Effector memory CD4-positive, alpha-beta T cell (primary cell): ENCODE measurements around the gene AFDN.
A peak's percentile ranks its signal among the peaks of the same experiment; 100 is the strongest.

Experiments used
- DNase-seq, 3 donors: peaks; one replicate each; pipeline ENCODE4 v3.0.0-alpha.2; 2020
- H3K27ac ChIP-seq: 2 replicates; pipeline ENCODE4 v1.7.0; 2013; ENCODE audit warnings: mild to moderate bottlenecking, low read length, moderate library complexity; ENCODE audit not compliant: insufficient read depth, poor library complexity, severe bottlenecking
- H3K27me3 ChIP-seq: replicated peaks from 2 replicates; pipeline ENCODE4 v1.7.0; 2013; ENCODE audit warnings: mild to moderate bottlenecking, low read length; ENCODE audit not compliant: insufficient read depth, control insufficient read depth, poor library complexity, severe bottlenecking
- H3K36me3 ChIP-seq: 2 replicates; pipeline ENCODE4 v1.7.0; 2013; ENCODE audit warnings: mild to moderate bottlenecking, low read length, moderate library complexity; ENCODE audit not compliant: control insufficient read depth, insufficient read depth
- H3K4me1 ChIP-seq: 2 replicates; pipeline ENCODE4 v1.7.0; 2013; ENCODE audit warnings: low read length, mild to moderate bottlenecking; ENCODE audit not compliant: control insufficient read depth, insufficient read depth, poor library complexity, severe bottlenecking
- H3K4me3 ChIP-seq: 2 replicates; pipeline ENCODE4 v1.7.0; 2013; ENCODE audit warnings: low read length, low read depth, mild to moderate bottlenecking; ENCODE audit not compliant: insufficient read depth, poor library complexity, severe bottlenecking
- H3K9me3 ChIP-seq: 2 replicates; pipeline ENCODE4 v1.7.0; 2013; ENCODE audit warnings: mild to moderate bottlenecking, low read length, moderate library complexity; ENCODE audit not compliant: control insufficient read depth

Gene AFDN

DNA sequence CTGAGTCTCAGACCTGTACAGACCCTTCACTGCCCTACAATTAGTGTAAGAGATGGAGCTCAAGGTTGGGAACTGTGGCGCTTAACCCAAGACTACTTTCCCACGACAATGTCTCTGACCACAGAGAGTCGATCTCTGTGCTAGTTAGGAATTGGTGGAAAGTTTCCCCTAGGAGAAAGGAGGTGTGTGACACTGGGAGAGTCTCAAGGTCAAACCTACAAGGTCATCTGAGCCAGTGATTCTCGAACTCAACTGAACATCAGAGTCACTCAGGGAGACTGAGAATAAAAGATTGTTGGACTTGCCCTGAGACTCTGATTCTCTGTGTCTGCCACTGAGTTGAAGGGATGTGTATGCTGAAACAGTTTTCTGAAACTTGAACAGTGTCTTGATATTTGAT, 9.7 kb upstream of the AFDN start:
- Histone ChIP-seq H3K4me3 (no peak overlapping the region), H3K27ac (no peak overlapping the region), H3K4me1 (no peaks in the 10 kb centered on the region), H3K27me3 (no peaks in the 10 kb centered on the region), H3K9me3 (no peaks in the 10 kb centered on the region), H3K36me3 (no peaks in the 10 kb centered on the region)
- no peak for DNase-seq

DNA sequence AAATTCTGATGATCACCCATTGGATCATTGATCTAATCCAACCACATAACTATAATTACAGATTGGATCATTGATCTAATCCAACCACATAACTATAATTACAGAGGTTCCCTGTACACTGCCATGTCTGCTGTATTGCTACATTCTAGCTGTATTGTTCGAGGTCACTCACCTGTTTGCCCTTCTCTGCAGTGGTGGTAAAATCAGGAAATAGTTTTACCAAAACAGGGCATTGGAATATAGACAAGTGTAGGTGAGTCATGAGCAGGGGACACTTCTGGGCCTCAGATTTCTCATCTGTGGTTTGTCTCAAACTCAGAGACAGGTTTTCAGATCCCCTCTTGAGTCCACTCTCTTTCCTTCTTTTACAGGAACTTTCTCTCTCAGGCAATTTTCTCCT, 9.0 kb upstream of the AFDN start:
- no peak overlapping the region for H3K27ac ChIP-seq
- no peaks in the 10 kb centered on the region for H3K9me3 ChIP-seq
- DNase-seq, result no peak
- H3K4me1 ChIP-seq, result no peaks in the 10 kb centered on the region
- H3K36me3 ChIP-seq, result no peaks in the 10 kb centered on the region
- no peaks in the 10 kb centered on the region for H3K27me3 ChIP-seq
- no peak overlapping the region for H3K4me3 ChIP-seq

- H3K9me3 ChIP-seq, result no peaks in the 10 kb centered on the region
- H3K4me1 ChIP-seq, result no peaks in the 10 kb centered on the region
- no peaks in the 10 kb centered on the region for H3K27me3 ChIP-seq
- DNase-seq, result no peak
- no peaks in the 10 kb centered on the region for H3K36me3 ChIP-seq
- no peak overlapping the region for H3K4me3 ChIP-seq
- H3K27ac ChIP-seq, result no peak overlapping the region
Measured at GRCh38 chr6:167819576-167819975, 7.1 kb upstream of the AFDN start.

GRCh38 chr6:167820681-167821080, 6.0 kb upstream of the AFDN start:
- H3K27ac ChIP-seq, result no peak overlapping the region
- no peak overlapping the region for H3K4me3 ChIP-seq
- no peaks in the 10 kb centered on the region for H3K36me3 ChIP-seq
- DNase-seq, result no peak
- H3K27me3 ChIP-seq, result no peaks in the 10 kb centered on the region
- peaks cover 6% of the 10 kb centered on the region for H3K4me1 ChIP-seq
- no peaks in the 10 kb centered on the region for H3K9me3 ChIP-seq

- Histone ChIP-seq H3K9me3 (no peaks in the 10 kb centered on the region), H3K4me3 (no peak overlapping the region), H3K27me3 (peaks cover 13% of the 10 kb centered on the region), H3K4me1 (peaks cover 13% of the 10 kb centered on the region), H3K36me3 (no peaks in the 10 kb centered on the region), H3K27ac (no peak overlapping the region)
- no peak for DNase-seq
Measured at GRCh38 chr6:167824591-167825331, 1.9 kb upstream of the AFDN start.

- no peaks in the 10 kb centered on the region for H3K36me3 ChIP-seq
- H3K27me3 ChIP-seq, result peaks cover 13% of the 10 kb centered on the region
- H3K4me3 ChIP-seq, result peak overlapping the region; percentile 78
- H3K9me3 ChIP-seq, result no peaks in the 10 kb centered on the region
- H3K27ac ChIP-seq, result no peak overlapping the region
- peak in 1 of 3 donors; percentile 16 for DNase-seq
- H3K4me1 ChIP-seq, result peaks cover 13% of the 10 kb centered on the region
Measured at GRCh38 chr6:167825332-167826229, 1.1 kb upstream of the AFDN start.

GRCh38 chr6:167826230-167826895, 348 bp upstream of the AFDN start:
- peaks cover 13% of the 10 kb centered on the region for H3K27me3 ChIP-seq
- no peaks in the 10 kb centered on the region for H3K9me3 ChIP-seq
- peak overlapping the region; percentile 78 for H3K4me3 ChIP-seq
- peak; percentile 48 to 53 (median 52) for DNase-seq
- no peaks in the 10 kb centered on the region for H3K36me3 ChIP-seq
- peaks cover 13% of the 10 kb centered on the region for H3K4me1 ChIP-seq
- no peak overlapping the region for H3K27ac ChIP-seq

DNA sequence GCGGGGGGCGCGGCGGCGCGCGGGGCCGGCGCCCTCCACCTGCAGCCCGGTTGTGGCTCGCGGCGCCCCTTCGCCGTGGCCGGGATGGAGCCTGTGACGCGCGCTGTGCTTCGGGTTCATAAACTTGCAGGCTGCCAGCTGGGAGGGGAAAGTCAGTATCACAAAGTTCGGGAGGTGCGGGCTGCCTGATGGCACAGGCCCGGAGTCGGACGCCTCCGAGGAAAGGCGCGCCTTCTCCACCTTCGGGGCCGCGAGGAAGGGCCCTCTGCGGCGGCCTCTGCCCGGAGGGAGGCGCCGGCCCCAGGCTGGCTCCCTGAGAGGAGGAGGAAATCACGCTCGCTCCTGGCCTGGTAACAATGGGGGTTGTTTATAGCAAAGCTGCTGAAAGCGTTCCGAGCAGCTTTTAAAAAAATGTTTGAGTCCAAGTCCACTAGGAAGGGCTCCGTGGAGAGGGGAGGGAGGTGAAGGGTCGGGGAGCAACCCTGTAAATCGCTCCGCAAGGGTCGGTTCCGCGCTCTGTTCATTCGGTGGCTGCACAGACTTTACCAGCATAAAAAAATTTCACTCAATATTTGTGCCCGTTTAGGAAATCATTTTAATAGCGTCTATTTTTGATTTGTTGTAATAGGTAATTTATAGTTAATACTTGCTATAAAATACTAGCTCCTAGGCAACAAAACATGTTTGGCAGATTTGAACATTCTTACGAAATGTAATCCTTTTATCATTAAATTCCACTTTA, 1.0 kb downstream of the AFDN start:
- Histone ChIP-seq H3K4me1 (peaks cover 13% of the 10 kb centered on the region), H3K27ac (no peak overlapping the region)

GRCh38 chr6:167828325-167828956, 1.7 kb downstream of the AFDN start:
- Histone ChIP-seq H3K4me3 (no peak overlapping the region), H3K27ac (no peak overlapping the region), H3K9me3 (no peaks in the 10 kb centered on the region), H3K36me3 (no peaks in the 10 kb centered on the region), H3K27me3 (peaks cover 13% of the 10 kb centered on the region), H3K4me1 (peaks cover 18% of the 10 kb centered on the region)
- DNase-seq, result no peak

More for the DNA sequence above, 1.0 kb downstream of the AFDN start:
- Histone ChIP-seq H3K27me3 (peaks cover 13% of the 10 kb centered on the region), H3K36me3 (no peaks in the 10 kb centered on the region), H3K4me3 (peak overlapping the region; percentile 64), H3K9me3 (no peaks in the 10 kb centered on the region)
- peak in 2 of 3 donors; percentile 15 to 17 for DNase-seq
